ENCODE results near the gene KCNH1. TPM values are rescaled to one million over a fixed set of nuclear protein-coding genes. Genes with fewer than 3 reads are reported as not detected.

Gene KCNH1
- total and polyA plus RNA-seq, 2 of the 4 experiments (the other 2 are of a cell fraction): 0.27 to 0.54 TPM

DNA sequence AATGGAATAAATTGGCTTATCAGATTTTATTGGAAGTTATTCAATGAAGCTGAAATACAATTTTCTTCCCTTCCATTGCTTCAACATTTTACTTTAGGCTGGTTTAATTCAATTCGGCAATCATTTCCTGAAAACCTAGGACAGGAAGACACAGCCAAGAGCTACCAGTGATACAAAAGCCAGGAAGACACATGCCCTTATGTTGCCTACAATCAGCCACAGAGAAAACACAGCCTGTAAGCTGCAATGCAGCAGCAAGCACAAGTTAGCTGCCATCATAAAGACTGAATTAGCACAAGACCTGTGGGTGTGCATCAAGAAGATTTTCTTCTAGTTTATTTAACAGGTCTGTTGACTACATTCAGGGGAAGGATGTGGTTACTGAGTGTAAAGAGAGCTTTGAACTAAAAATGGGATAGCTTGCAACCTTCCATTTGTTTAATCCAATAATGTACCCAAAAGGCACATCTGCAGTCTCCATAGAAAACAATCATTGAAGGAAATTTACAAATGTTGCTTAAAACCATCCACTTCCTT lies 193.8 kb downstream of the KCNH1 start:
- Histone ChIP-seq H4K91ac (ENCODE audit: insufficient read depth, low read depth, low read length) (no peak overlapping the region), H2BK120ac (ENCODE audit: low read depth, low read length) (no peak overlapping the region), H3K27me3 (ENCODE audit: control insufficient read depth, insufficient read depth, low read length) (no peaks in the 10 kb centered on the region), H3K18ac (ENCODE audit: low read depth, low read length) (no peak overlapping the region), H2BK15ac (ENCODE audit: low read depth, low read length) (no peak overlapping the region), H3K27ac (ENCODE audit: insufficient read depth, low read length) (no peak overlapping the region), H4K5ac (ENCODE audit: low read depth, low read length) (no peak overlapping the region), H3K4me1 (ENCODE audit: control insufficient read depth, insufficient read depth, low read length) (no peaks in the 10 kb centered on the region), H3K4ac (ENCODE audit: low read depth, low read length) (no peak overlapping the region), H3K9ac (ENCODE audit: low read depth, low read length) (no peak overlapping the region), H3K4me3 (ENCODE audit: insufficient read depth, low read depth, low read length) (no peak overlapping the region), H3K9me1 (ENCODE audit: insufficient read depth, low read length) (no peaks in the 10 kb centered on the region), H2AK9ac (replicated peaks; ENCODE audit: low read depth, low read length, poor library complexity) (no peak overlapping the region), H4K20me1 (ENCODE audit: insufficient read depth, low read length) (no peaks in the 10 kb centered on the region), H2BK5ac (ENCODE audit: low read depth, low read length, poor library complexity, severe bottlenecking) (no peak overlapping the region), H3K56ac (ENCODE audit: extremely low read depth, insufficient read depth, low read length) (no peak overlapping the region), H3K4me2 (ENCODE audit: low read depth, low read length) (no peak overlapping the region), H4K8ac (ENCODE audit: low read depth in 2 of 2, low read length in 2 of 2) (no peak overlapping the region), H2BK20ac (ENCODE audit: low read depth, low read length) (no peak overlapping the region), H3K9me3 (ENCODE audit: control insufficient read depth, insufficient read depth, low read length) (no peaks in the 10 kb centered on the region), H2AFZ (replicated peaks; ENCODE audit: low read length, poor library complexity) (no peak overlapping the region), H3K23ac (ENCODE audit: low read depth, low read length) (no peak overlapping the region), H3K79me1 (ENCODE audit: low read depth in 1 of 2, low read length in 2 of 2) (no peaks in the 10 kb centered on the region), H3K36me3 (ENCODE audit: control insufficient read depth, insufficient read depth, low read length) (no peaks in the 10 kb centered on the region), H2AK5ac (ENCODE audit: low read depth, low read length) (no peak overlapping the region), H3K14ac (replicated peaks; ENCODE audit: low read depth, low read length) (no peak overlapping the region)
- TF ChIP-seq CHD1 (IDR thresholded peaks at IDR 0.05; ENCODE audit: low read depth, low read length) (no peak), MAZ (IDR thresholded peaks at IDR 0.05; ENCODE audit: borderline replicate concordance, low read depth, low read length) (no peak), RAD21 (IDR thresholded peaks at IDR 0.05; ENCODE audit: low read length) (no peak), RCOR1 (IDR thresholded peaks at IDR 0.05; ENCODE audit: insufficient replicate concordance, low read length) (no peak), MAFK (IDR thresholded peaks at IDR 0.05; ENCODE audit: low read depth, low read length) (no peak), BHLHE40 (IDR thresholded peaks at IDR 0.05; ENCODE audit: low read depth, low read length) (no peak), FOS (IDR thresholded peaks at IDR 0.05; ENCODE audit: low read depth, low read length) (no peak), RFX5 (IDR thresholded peaks at IDR 0.05; ENCODE audit: low read depth, low read length) (no peak), CEBPB (IDR thresholded peaks at IDR 0.05; ENCODE audit: low read depth, low read length) (no peak), SMC3 (IDR thresholded peaks at IDR 0.05; ENCODE audit: low read depth, low read length) (no peak), MXI1 (IDR thresholded peaks at IDR 0.05; ENCODE audit: borderline replicate concordance, low read depth, low read length) (no peak), NFE2L2 (IDR thresholded peaks at IDR 0.05; ENCODE audit: low read depth, low read length) (no peak), POLR2A (IDR thresholded peaks at IDR 0.05; ENCODE audit: low read depth, low read length) (no peak)
- TF ChIP-seq, protein P1, sequence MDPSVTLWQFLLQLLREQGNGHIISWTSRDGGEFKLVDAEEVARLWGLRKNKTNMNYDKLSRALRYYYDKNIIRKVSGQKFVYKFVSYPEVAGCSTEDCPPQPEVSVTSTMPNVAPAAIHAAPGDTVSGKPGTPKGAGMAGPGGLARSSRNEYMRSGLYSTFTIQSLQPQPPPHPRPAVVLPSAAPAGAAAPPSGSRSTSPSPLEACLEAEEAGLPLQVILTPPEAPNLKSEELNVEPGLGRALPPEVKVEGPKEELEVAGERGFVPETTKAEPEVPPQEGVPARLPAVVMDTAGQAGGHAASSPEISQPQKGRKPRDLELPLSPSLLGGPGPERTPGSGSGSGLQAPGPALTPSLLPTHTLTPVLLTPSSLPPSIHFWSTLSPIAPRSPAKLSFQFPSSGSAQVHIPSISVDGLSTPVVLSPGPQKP (IDR thresholded peaks at IDR 0.05; ENCODE audit: borderline replicate concordance, low read depth, low read length): no peak
- TF ChIP-seq, protein P2, sequence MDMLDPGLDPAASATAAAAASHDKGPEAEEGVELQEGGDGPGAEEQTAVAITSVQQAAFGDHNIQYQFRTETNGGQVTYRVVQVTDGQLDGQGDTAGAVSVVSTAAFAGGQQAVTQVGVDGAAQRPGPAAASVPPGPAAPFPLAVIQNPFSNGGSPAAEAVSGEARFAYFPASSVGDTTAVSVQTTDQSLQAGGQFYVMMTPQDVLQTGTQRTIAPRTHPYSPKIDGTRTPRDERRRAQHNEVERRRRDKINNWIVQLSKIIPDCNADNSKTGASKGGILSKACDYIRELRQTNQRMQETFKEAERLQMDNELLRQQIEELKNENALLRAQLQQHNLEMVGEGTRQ (IDR thresholded peaks at IDR 0.05; ENCODE audit: low read depth, low read length): no peak
- TF ChIP-seq, protein P3, sequence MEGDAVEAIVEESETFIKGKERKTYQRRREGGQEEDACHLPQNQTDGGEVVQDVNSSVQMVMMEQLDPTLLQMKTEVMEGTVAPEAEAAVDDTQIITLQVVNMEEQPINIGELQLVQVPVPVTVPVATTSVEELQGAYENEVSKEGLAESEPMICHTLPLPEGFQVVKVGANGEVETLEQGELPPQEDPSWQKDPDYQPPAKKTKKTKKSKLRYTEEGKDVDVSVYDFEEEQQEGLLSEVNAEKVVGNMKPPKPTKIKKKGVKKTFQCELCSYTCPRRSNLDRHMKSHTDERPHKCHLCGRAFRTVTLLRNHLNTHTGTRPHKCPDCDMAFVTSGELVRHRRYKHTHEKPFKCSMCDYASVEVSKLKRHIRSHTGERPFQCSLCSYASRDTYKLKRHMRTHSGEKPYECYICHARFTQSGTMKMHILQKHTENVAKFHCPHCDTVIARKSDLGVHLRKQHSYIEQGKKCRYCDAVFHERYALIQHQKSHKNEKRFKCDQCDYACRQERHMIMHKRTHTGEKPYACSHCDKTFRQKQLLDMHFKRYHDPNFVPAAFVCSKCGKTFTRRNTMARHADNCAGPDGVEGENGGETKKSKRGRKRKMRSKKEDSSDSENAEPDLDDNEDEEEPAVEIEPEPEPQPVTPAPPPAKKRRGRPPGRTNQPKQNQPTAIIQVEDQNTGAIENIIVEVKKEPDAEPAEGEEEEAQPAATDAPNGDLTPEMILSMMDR (conservative IDR thresholded peaks at IDR 0.05; ENCODE audit: low read depth, low read length): no peak
- no CpG with 5 or more reads among the region's 1 CpG for WGBS, 2 experiments (ENCODE audit: extremely low coverage in 2 of 2, insufficient read length in 1 of 2)
- ChIA-PET CTCF (interaction anchor here (0.9 kb wide), 1 partner anchor 356 kb away, joined by 3 read pairs; no protein-coding TSS in a partner anchor), POLR2A (ENCODE audit: unreplicated experiment) (no interaction called here)
- BruUV-seq (replicated peaks): no TSS peak
- intact Hi-C loops (cut with micrococcal nuclease): no loop called here
- no peak for DNase-seq
- no peak for ATAC-seq (ENCODE audit: low read depth)
- dilution Hi-C loops (cut with HindIII; ENCODE audit: low sequenced_read_pairs, unreplicated experiment): no loop called here
- in situ Hi-C loops (cut with MboI; ENCODE audit: low sequenced_read_pairs): no loop called here
